DND-41 (cell line): ENCODE data around the gene SLITRK5.

Experiments
- CTCF ChIP-seq: IDR thresholded peaks from 2 replicates; pipeline ENCODE4 v1.5.1; 2012; ENCODE audit warnings: borderline replicate concordance, low read length, moderate library complexity, mild to moderate bottlenecking; ENCODE audit not compliant: poor library complexity, severe bottlenecking; ENCODE audit errors: extremely low read depth
- EZH2 ChIP-seq: IDR thresholded peaks from 3 replicates; pipeline ENCODE4 v1.6.1; 2012; ENCODE audit warnings: borderline replicate concordance, low read depth, mild to moderate bottlenecking, moderate library complexity, low read length, inconsistent platforms; ENCODE audit not compliant: severe bottlenecking

GRCh38 chr13:87674247-87674738, 3.1 kb downstream of the SLITRK5 start:
- no peak for TF ChIP-seq EZH2
- TF ChIP-seq CTCF = no peak
